Stimulated activated CD8-positive, alpha-beta memory T cell treated with anti-CD3 and anti-CD28 coated beads, Interleukin-15, amount 100 ng/mL, for 24 hours (primary cell): ENCODE measurements around the gene ZNF334.

Experiments used
- DNase-seq: peaks from one replicate; pipeline ENCODE4 v3.0.0-alpha.2; 2020; ENCODE audit warnings: low read depth

Gene ZNF334

DNA sequence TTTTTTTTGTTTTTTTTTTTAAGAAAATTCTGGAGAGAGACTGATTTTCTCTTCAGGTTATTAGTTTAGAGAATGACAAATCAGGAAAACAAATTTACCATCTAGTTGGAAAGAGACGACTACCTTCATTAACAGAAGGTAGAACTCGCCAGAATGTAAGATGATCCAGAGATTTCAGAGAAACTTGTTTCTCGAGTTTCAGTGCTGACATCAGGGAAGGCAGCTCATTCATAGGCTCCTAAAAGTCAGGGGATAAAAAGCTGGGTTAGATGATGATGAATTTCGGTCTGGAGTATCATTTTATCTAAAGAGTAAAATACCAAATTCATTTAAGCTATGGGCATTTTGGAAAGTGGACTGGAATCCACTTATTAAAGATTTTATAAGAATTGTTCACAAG lies 27.9 kb downstream of the ZNF334 start:
- DNase-seq, result no peak

DNA sequence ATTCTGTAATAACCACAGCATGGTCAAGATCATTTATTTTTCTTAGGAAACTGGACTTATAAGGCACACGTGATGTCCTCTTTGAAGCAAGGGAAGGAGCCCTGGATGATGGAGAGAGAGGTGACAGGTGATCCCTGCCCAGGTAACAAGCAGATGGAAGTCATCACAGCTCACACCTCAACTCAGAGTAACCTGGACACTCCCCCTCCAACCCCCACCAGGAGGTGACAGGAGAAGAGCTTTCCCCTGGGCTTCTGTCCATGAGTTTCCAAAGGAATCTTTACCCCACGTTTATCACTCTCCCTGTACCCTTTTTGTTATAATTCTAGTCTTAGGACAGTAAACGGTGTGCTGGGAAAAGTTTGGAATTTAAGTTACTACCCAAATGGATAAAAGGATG lies 28.4 kb downstream of the ZNF334 start:
- no peak for DNase-seq

DNA sequence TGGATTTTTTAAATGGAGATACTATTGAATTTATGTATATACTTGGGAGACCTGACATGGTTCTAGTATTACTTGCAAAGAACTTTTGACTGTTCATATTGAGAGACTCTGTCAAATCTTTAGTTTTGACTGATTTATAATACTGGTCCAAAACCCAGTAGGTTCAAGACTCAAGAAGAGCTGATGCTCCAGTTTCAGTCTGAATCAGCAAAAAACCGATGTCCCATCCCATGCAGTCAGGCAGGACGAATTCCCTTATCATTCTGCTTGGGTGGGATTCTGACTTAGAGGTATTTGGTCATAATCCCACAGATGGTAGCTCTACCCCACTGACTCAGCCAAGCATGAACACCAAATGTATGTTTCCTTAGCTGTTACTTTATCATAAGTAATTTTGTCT lies 29.5 kb downstream of the ZNF334 start:
- DNase-seq, result no peak

DNA sequence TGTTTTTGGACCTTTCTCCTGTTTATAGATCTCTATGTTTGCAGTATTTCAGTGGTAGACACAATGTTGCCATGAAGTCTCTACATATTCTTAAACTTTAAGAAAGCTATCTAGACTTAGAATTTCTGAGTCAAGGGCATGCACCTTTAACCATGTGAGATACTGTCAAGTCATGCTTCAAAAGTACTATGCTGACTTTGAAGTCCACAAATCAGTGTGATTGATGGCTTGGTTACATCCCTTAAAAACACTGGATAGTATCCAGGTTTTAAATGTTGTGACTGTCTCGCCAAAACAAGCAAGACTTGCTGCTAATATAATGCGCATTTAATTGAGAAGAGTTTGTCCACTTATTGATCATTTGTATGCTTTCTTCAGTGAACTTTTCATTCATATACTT lies 30.5 kb downstream of the ZNF334 start:
- no peak for DNase-seq

DNA sequence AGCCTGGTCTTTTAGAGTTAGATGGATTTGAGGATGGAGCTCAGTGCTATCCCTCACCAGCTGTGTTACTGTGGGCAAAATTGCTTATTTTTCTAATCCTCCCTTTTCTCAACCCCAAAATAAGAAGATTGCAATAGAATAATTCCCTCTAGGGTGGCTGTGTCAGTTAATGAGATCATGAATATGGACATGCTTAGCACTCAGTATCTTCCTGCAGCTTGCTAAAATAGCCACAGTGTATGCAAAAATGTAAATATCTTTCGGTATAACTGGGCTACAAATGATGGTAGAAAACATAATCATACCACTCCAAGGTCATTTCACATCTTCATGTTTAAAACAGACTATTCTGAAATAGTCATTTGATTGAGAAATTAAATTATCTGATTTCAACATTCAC lies 35.7 kb downstream of the ZNF334 start:
- no peak for DNase-seq

DNA sequence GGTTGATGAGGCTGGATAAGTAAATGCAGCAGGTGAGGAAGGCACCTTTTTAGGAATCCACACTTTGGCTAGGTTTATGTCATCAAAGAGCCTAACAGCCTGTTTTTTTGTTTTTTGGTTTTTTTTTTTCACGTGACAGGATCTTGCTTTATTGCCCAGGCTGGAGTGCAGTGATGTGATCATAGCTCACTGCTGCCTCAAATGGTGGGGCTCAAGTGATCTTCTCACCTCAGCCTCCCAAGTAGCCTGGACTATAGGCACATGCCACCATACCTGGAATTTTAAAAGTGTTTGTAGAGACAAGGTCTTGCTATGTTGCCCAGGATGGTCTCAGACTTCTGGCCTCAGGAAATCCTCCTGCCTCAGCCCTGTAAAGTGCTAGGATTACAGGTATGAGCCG lies 36.1 kb downstream of the ZNF334 start:
- no peak for DNase-seq

DNA sequence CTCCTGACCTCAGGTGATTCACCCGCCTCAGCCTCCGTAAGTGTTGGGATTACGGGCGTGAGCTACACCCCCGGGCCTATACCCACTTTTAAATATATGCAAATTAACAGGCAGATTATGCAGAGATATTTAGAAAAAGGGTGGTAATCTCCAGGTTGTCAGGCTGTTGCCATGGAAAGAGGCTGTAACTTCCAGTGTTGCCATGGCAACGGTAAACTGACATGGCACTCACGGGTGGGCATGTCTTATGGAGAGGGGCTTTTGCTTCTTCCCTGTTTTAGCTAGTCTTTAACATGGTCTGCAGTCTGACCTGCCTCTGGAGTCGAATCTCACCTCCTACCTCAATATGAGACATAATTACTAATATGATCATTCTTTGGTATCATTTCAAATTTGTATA lies 44.9 kb downstream of the ZNF334 start:
- DNase-seq, result no peak

DNA sequence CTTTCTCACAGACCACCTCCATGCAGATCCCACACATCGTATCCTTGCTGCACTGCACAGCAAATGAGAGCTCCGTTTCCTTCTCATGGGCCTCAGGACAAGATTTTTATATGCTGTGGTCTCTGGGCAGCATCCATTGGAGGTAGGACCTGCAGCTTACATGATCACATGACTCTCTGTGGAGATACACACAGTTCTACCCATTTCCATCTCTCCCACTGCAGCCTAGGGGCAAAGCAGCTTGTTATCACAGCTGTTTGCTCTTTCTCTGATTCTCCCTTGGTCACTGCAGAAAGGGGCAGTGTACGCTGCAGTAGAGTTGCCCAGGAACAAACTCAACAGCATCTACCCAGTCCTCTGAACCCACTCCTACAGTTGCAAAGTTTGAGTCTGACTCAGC lies 48.9 kb downstream of the ZNF334 start:
- DNase-seq, result no peak

DNA sequence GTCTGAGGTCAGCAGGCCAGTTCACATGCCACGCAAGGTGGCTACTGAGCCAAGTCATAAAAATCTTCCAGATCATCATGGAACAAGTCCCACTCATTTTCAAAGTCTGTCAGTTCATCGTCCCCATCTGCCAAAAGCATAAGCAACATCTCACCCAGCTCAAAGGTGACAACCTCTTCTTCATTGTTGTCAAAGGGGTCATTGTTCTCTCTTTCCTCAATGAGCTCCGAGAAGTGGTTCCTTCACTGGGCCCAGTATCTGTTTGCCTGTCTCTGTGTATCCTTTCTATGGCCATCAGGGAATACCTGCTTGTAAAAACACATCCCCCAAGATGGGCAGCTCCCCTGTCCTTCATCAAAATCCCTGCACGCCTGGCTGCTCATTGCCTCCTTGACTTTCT lies 49.5 kb downstream of the ZNF334 start:
- no peak for DNase-seq

DNA sequence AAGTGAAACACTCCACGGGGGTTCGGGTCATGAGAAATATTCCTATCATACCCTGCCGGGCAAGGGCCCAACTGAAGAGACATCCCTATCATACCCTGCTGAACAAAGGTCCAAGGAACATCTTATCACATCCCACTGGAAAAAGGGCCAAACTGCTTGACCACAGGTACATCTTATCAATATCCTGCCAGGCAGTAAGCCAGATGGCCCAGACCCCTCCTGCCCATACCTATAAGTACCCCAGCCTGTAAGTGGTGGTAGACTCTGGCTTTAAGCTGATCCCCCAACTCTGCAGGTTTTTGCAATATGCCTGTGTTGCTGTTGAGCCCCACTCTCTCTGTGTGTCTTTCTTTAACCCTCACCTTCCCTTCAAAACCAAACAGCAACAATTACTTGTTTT lies 51.6 kb downstream of the ZNF334 start:
- DNase-seq, result no peak

DNA sequence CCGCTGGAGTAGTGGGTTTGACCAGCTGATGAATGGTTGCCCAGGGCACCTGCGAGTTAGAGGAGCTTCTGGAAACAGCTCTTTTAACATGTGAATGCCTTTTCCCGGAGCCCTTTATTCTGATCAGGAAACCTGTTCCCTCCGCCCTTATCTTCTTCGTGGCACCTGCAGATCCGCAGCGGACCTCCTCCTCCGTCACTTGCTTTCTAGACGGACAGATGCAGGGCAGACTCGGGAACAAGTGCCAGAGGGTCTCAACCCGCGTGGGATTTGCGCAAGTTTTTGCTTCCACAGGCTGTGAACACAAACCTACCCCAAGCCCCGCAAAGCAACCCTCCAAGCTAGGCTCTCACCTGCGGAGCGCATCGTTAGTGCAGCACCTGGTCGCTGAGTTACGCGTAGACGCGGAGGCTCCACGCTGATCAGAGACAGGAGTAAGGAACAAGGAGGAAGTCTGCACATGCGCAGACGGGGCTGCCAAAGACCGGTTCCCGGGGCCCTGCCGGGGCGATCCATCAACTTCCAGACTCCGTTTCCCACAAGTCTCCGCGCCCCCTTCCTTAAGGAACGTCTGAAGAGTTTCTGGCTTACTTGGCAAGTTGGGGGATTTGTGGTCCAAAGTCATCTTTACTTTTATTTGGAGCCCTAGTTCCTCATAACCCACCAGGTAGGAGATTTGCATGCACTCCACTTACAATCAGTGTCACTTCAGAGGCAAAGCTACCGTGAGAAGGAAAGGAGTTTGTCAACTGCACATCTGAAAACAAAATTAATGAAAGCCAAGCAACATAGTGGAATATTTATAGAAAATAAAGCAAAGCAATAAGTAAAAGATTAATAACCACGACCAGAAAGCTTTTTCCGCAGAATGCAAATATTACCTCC lies 54.3 kb downstream of the ZNF334 start:
- DNase-seq, result no peak

DNA sequence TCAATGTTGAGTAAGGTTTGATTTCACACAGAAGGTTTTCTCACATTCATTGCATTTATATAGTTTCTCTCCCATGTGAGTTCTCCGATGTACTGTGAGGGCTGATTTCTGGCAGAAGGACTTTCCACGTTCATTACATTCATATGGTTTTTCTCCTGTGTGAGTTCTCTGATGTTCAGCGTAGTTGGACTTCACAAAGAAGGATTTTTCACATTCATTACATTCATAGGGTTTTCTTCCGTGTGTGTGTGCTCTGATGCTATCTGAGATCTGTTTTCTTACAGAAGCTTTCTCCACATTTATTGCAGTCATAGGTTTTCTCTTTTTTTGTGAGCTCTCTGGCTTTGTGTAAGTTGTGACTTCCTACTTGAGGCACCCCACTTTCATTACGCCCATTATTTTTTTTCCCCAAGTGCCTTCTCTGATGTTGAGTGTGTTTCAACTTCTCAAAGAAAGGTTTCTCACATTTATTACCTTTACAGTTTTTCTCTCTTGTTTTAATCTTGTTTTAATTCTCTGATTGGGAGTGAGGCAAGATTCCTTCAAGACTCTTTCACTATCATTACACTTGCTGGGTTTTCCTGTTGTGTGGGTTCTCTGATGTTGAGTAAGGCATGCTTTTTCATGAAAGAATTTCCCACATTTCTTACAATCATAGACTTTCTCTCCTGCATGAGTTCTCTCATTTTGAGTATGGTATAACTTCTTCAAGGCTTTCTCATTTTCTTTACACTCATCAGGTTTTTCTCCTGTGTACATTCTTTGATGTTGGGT lies 56.9 kb downstream of the ZNF334 start:
- DNase-seq, result no peak

DNA sequence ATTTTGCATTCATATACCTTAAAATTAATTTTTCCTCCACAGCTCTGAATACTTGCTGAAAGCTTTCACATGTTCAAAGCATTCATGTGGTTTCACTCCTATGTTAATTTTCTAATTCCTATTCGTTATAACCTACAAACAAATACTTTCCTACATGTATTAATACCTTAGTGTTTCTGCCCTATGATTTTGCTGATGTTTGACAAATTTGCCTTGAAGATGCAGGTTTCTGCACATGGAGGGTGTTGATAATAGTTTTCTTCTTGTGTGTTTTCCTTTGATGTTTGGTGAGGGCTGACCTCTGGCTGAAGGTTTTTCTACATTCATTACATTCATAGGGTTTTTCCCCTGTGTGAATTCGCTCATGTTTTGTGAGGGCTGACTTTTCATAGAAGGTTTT lies 57.6 kb downstream of the ZNF334 start:
- no peak for DNase-seq
